ENCODE results near the gene APOBEC3B. TPM values are rescaled to one million over a fixed set of nuclear protein-coding genes. Genes with fewer than 3 reads are reported as not detected.
A peak's percentile ranks its signal among the peaks of the same experiment; 100 is the strongest.
"Not testable (repeated sequence)": the region's sequence is repeated elsewhere in the genome, so short reads cannot be mapped to it uniquely, and the experiment has no call there.

APOBEC3B gene
- total and polyA plus RNA-seq, 2 of the 8 experiments (the other 6 are each of a cell fraction or from before 2014, with no cell fraction given) = 14.2 to 74.9 TPM

- 28% methylated on average over 2 of the region's 2 CpGs; no CpG with 5 or more reads in 1 of the 2 experiments for WGBS, 2 experiments (ENCODE audit: extremely low coverage in 1 of 2, insufficient coverage in 1 of 2, insufficient read length in 1 of 2, insufficient replicate concordance in 2 of 2, low coverage in 1 of 2, low lambda C conversion rate in 2 of 2, missing lambda C conversion rate in 1 of 2)
- peak; percentile 67 for TF ChIP-seq NANOG (IDR thresholded peaks at IDR 0.05; ENCODE audit: insufficient read depth, low read depth, low read length, poor library complexity, severe bottlenecking)
- DNase-seq (ENCODE audit: low read depth in 1 of 2, low spot score in 2 of 2); H2BK5ac ChIP-seq (ENCODE audit: low read depth, low read length); H3K18ac ChIP-seq (ENCODE audit: extremely low read depth, low read length); H4K20me1 ChIP-seq (replicated peaks in 1 of 2; ENCODE audit: control insufficient read depth in 1 of 2, insufficient read depth in 2 of 2, low read length in 2 of 2); H2BK15ac ChIP-seq (ENCODE audit: low read length); H3K27ac ChIP-seq (ENCODE audit: low read depth, low read length); H4K91ac ChIP-seq (replicated peaks; ENCODE audit: insufficient read length, low read length); H3K23me2 ChIP-seq (ENCODE audit: low read depth, low read length); H3K9me3 ChIP-seq (ENCODE audit: insufficient read depth in 2 of 2, low read depth in 1 of 2, low read length in 1 of 2); H3K79me2 ChIP-seq (ENCODE audit: control insufficient read depth in 1 of 2, insufficient read depth in 2 of 2, low read length in 2 of 2); H3K9ac ChIP-seq (replicated peaks in 1 of 4; ENCODE audit: extremely low read depth in 1 of 4, low read depth in 3 of 4, low read length in 3 of 4); H3K14ac ChIP-seq (ENCODE audit: insufficient read length); H4K5ac ChIP-seq (ENCODE audit: insufficient read length, low read depth, low read length); H3K79me1 ChIP-seq (ENCODE audit: low read depth, low read length); H3K4me2 ChIP-seq (ENCODE audit: insufficient read depth in 1 of 2, low read depth in 2 of 2, low read length in 2 of 2); H3K27me3 ChIP-seq (replicated peaks in 1 of 4; ENCODE audit: control insufficient read depth in 3 of 4, extremely low read depth in 1 of 4, insufficient read depth in 3 of 4, low read length in 3 of 4); H3K36me3 ChIP-seq (ENCODE audit: control insufficient read depth in 2 of 4, insufficient read depth in 4 of 4, low read length in 3 of 4); H2BK120ac ChIP-seq (replicated peaks; ENCODE audit: low read depth, low read length); H3K23ac ChIP-seq (ENCODE audit: insufficient read length); H3K56ac ChIP-seq (replicated peaks; ENCODE audit: insufficient read length, low read depth, low read length); H2BK12ac ChIP-seq (ENCODE audit: low read depth, low read length); H3K4ac ChIP-seq (replicated peaks; ENCODE audit: insufficient read length, low read depth, low read length); H2AK5ac ChIP-seq (ENCODE audit: low read depth, low read length); H3K4me3 ChIP-seq (ENCODE audit: extremely low read depth in 1 of 4, insufficient read depth in 2 of 4, low read depth in 3 of 4, low read length in 4 of 4); H2AFZ ChIP-seq (ENCODE audit: low read length); H2BK20ac ChIP-seq (ENCODE audit: low read length); H4K8ac ChIP-seq (ENCODE audit: extremely low read depth, insufficient read depth, low read length); POLR2A ChIA-PET (ENCODE audit: partially characterized antibody); FAIRE-seq: not testable (repeated sequence)
- CTCF ChIA-PET (ENCODE audit: partially characterized antibody) = interaction anchor here (1.2 kb wide), 1 partner anchor 63 kb away, joined by 4 read pairs; no protein-coding TSS in a partner anchor
- H3K4me1 ChIP-seq (replicated peaks in 1 of 4; ENCODE audit: control insufficient read depth in 3 of 4, insufficient read depth in 4 of 4, low read length in 3 of 4) = peaks cover 4 to 18% (median 13%) of the 10 kb centered on the region in 4 experiments
Observed at GRCh38 chr22:39037071-39037470, 54.9 kb downstream of the APOBEC3B start.
